ENCODE data around the gene CA14.
A peak's percentile ranks its signal among the peaks of the same experiment; 100 is the strongest.

GRCh38 chr1:150235852-150236613 is 21.5 kb upstream of the CA14 start, which contains the start of gene ANP32E:
- TF ChIP-seq CTCF (IDR thresholded peaks at IDR 0.05; ENCODE audit: low read length) (peak; percentile 49; the same call in 1 of the 2 replicates), EZH2 (optimal IDR thresholded peaks at IDR 0.05; ENCODE audit: low read depth, low read length) (no peak)
